HG02970 (cell line): Measurements from ENCODE around the gene CEP170B.
"Not testable (repeated sequence)": the region's sequence is repeated elsewhere in the genome, so short reads cannot be mapped to it uniquely, and the experiment has no call there.

Source experiments
- ATAC-seq: cut with Tn5 transposase; IDR thresholded peaks from one replicate; pipeline ENCODE4 v1.9.1; 2021; ENCODE audit warnings: mild to moderate bottlenecking, moderate library complexity, moderate number of reproducible peaks; ENCODE audit not compliant: unreplicated experiment, low FRiP score

The CEP170B gene

DNA sequence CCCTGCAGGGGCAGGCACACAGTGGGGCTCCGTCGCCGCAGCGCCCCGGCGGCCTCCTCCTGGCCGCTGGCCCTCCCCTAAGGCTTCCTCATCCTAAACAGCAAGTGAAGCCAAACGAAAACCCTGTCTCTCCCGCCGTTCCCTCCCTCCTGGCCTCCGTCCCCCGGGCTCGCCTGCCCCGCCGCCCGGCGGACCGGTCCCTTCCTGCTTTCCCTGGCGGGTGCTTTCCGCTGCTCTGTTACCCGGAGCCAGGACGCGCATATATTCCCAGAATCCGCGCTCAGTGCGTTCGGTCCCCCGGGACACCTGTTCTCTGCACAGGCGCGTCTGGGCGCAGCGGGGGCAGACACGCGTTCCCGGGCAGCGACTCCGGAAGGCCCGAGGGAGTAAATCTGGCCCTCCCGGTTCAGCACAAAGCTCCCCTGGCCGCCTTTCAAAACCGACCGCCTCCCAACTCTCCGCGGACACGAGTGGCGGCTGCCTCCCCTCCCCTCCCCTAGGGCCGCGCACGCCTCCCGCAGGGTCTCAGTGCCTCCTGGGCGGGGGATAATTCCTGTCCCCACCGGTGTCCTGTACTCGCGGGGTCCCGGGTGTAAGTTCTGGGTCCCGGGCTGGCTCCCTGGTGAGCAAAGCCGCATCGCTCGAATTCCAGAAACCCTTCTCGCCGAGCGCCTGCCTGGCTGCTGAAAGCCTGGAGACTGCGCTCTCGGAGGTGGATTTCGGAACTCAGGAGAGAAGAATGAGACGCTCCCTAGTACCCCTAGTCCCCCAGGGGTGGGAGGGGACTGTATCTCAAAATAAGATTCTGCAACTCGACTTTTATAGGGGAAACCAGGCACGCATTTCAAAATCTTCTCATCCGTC is 21.4 kb upstream of the CEP170B start:
- no peak for ATAC-seq

- no peak for ATAC-seq
Observed at GRCh38 chr14:104844306-104845032, 20.6 kb upstream of the CEP170B start.

GRCh38 chr14:104845033-104845666 is 19.9 kb upstream of the CEP170B start:
- no peak for ATAC-seq

DNA sequence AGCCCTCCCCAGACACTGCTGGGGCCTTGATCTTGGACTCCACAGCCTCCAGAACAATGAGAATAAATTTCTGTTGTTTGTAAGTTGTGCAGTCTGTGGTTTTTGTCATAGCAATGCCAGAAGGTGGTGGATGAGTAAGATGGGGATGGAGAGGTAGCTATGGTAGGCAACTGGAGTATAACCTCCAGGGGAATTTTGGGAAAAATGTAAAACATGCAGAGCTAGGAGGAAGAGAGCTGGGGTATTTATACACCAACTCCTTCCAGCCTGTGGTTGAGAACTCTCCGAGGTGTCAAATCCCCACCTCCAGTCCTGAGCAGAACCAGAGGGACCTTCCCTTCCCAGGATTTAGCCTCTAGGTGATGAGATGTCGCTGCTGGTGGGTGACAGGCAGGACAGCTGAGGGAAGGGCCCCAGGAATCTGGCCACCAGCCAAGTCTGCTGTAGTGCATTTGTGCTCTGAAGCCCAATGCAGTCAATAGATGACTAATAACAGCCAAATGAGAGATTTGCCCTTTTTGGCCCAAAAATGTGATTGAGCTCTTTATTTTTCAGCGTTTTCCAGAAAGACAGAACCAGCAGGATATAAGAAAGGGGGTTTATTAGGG is 19.1 kb upstream of the CEP170B start:
- no peak for ATAC-seq

DNA sequence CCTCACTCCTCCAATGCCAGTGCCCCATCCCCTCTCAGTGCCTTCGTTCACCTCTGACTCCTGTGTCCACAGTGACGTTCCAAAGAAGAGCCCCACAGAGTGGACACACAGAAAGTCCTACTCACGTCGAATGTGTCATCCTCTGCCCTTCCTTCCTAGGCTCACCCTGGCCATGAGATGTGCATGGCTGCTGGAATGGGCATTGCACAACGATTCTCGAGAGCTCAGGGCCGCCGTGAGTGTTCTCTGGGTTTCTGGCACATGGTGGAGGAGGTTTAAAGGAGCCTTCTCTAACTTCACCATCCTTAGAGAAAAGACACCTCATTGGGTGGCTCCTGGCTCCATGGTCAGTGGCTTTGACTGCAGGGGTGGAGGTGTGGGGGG is 12.8 kb upstream of the CEP170B start:
- ATAC-seq = no peak

DNA sequence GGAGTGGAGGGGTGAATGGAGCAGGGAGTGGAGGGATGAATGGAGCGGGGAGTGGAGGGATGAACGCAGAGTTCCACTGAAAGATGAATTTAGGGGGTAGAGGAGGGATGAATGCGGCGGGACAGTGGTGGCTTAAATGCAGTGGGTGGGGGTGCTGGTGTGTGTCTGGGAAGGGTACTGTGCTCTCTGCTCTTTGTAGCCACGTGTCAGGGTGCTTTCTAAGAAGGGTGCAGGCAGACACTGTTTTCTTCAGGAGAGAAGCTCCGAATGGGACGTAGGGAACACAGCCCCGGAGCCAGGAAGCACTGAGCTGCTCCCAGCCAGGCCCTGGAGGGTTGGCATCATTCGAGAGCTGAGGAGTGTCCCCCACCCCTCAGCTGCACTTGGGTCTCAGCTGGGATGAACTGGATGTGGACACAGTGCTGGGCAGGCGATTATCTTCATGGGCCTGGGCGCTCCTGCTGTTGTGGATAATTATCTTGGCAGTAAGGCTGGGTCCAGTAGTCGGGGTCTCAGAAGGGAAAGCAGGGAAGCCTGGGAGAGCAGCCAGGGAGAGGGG is 9.5 kb upstream of the CEP170B start:
- no peak for ATAC-seq

DNA sequence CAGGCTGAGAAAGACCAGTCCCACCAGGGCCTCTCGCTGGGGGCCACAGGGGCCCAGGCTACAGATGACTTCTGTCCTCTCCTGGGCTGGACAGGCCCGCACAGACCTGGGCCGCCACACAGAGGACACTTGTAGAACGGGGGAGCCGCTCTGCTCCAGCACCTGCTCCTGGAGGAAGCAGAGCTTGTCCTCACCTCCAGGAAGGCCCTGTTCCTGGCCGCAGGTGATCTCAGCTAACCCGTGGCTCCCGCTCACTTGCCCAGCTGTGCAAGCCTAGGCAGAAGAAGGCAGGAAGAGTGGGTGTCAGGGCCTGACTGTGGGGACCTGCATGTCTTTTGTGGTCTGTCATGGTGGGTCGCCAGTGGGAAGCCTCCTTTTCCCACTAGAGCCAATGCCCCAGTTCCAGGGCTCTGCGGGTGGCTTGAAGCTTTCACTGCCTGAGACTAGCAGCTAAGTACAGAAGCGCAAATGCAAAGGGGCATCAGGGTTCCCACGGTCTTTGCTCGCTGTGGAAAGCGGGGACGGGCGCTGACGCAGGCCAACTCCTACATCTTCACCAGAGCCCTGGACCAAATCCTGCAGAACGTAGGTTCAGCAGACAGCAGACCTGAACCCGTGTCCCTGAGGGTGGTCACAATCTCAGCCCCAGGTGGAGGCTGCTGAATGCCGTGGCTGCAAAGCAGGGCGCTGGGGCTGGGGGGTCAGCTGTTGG is 8.8 kb upstream of the CEP170B start:
- no peak for ATAC-seq

GRCh38 chr14:104856869-104857860 is 7.9 kb upstream of the CEP170B start:
- no peak for ATAC-seq

- not testable (repeated sequence) for ATAC-seq
Observed at GRCh38 chr14:104857931-104858330, 7.1 kb upstream of the CEP170B start.

DNA sequence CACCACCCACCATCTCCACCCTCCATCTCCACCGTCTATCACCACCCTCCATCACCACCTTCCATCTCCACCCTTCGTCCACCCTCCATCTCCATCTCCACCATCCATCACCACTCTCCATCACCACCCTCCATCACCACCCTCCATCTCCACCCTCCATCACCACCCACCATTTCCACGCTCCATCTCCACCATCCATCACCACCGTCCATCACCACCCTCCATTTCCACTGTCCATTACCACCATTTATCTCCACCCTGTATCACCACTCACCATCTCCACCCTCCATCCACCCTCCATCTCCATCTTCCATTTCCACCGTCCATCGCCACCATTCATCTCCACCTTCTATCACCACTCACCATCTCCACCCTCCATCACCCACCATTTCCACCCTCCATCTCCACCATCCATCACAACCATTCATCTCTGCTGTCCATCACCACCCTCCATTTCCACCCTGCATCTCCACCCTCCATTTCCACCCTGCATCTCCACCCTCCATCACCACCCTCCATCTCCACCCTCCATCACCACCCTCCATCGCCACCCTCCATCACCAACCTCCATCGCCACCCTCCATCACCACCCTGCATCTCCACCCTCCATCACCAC is 6.1 kb upstream of the CEP170B start:
- no peak for ATAC-seq

DNA sequence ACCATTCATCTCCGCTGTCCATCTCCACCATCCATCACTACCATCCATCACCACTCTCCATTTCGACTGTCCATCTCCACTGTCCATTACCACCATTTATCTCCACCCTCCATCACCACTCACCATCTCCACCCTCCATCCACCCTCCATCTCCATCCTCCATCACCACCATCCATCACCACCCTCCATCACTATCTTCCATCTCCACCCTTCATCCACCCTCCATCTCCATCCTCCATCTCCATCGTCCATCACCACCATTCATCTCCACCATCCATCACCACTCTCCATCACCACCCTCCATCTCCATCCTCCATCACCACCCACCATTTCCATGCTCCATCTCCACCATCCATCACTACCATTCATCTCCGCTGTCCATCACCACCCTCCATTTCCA is 5.2 kb upstream of the CEP170B start:
- no peak for ATAC-seq

DNA sequence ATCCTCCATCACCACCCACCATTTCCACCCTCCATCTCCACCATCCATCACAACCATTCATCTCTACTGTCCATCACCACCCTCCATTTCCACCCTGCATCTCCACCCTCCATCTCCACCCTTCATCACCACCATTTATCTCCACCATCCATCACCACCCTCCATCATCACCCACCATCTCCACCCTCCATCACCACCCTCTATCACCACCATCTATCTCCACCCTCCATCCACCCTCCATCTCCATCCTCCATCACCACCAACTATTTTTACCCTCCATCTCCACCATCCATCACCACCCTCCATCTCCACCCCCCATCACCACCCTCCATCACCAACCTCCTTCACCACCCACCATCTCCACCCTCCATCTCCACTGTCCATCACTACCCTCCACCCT is 4.7 kb upstream of the CEP170B start:
- ATAC-seq = no peak

DNA sequence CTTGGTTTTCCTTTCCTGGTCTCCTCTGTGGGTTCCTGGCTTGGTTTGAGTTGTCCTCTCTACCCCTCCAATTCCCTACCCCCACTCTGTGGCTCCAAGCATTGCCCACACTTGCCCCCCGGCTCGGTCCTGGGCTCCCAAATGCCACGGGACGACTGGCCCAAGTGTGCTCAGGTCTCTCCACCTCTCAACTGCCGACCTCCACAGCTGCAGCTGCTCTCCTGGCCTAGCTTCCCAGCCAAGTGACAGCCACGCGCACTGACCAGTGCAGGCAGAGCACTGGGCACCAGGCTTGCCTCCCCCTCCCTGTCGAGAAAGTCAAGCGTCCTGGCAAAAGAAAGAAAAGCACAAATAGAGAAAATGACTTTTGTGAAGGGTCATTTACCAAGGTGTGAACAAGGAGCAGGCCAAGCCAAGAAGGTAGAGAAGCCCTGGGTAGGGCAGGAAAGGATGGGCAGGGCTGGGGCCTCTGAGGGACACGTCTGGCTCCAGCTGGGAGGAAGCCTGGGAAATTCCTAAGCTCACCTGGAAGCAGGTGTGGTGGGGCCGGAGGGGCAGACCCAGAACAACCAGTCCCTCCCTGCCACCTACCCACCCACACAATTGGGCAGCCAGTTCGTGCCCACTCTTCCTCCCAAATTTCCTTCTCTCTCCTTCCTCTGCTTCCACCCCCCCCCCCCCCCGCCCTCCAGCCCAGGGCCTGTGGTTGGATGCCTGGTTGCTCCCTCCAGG is 1.8 kb upstream of the CEP170B start:
- no peak for ATAC-seq

GRCh38 chr14:104863923-104864266 is 1.2 kb upstream of the CEP170B start:
- ATAC-seq = no peak

- no peak for ATAC-seq
Observed at GRCh38 chr14:104864267-104865080, 594 bp upstream of the CEP170B start.

GRCh38 chr14:104865631-104866441 is 768 bp downstream of the CEP170B start:
- no peak for ATAC-seq
